Neural cell (in vitro differentiated cells): ENCODE results near the gene ABCA13. TPM values are rescaled to one million over a fixed set of nuclear protein-coding genes. Genes with fewer than 3 reads are reported as not detected.

Experiments used
- H2AFZ ChIP-seq: fragments of 200-600, 300-800 bp; sonication (generic), shearing (Covaris generic); 2 replicates; pipeline ENCODE4 v1.6.0; 2014; ENCODE audit warnings: low read depth, mild to moderate bottlenecking, antibody characterized with exemption, low read length, moderate library complexity
- H3F3A ChIP-seq: fragments of 200-600 bp; shearing (Covaris generic); 2 replicates; pipeline ENCODE4 v1.6.1; 2016; ENCODE audit warnings: mild to moderate bottlenecking, moderate library complexity, mixed read lengths, antibody characterized with exemption, low read length; ENCODE audit not compliant: insufficient read depth, poor library complexity, severe bottlenecking
- H3K27ac ChIP-seq: fragments of 200-600, 300-800 bp; sonication (generic), shearing (Covaris generic); 2 replicates; pipeline ENCODE4 v1.5.1; 2014; ENCODE audit warnings: mild to moderate bottlenecking, low read length, moderate library complexity
- H3K27me3 ChIP-seq: fragments of 300-800, 200-600 bp; sonication (generic), shearing (Covaris generic); 2 replicates; pipeline ENCODE4 v1.6.0; 2014; ENCODE audit warnings: mild to moderate bottlenecking, low read depth, low read length, moderate library complexity; ENCODE audit not compliant: insufficient read depth
- H3K36me3 ChIP-seq: fragments of 300-800, 200-600 bp; sonication (generic), shearing (Covaris generic); 2 replicates; pipeline ENCODE4 v1.5.1; 2014; ENCODE audit warnings: mild to moderate bottlenecking, antibody characterized with exemption, low read length, moderate library complexity; ENCODE audit not compliant: insufficient read depth
- H3K4me2 ChIP-seq: fragments of 300-800, 200-600 bp; sonication (generic), shearing (Covaris generic); 2 replicates; pipeline ENCODE4 v1.6.0; 2014; ENCODE audit warnings: mild to moderate bottlenecking, low read length
- H3K4me3 ChIP-seq: fragments of 300-800, 200-600 bp; sonication (generic), shearing (Covaris generic); 2 replicates; pipeline ENCODE4 v1.5.1; 2014; ENCODE audit warnings: mild to moderate bottlenecking, low read length, moderate library complexity
- H3K79me2 ChIP-seq: fragments of 200-600 bp; shearing (Covaris generic); replicated peaks from 2 replicates; pipeline ENCODE4 v1.6.0; 2014; ENCODE audit warnings: mild to moderate bottlenecking, low read length, moderate library complexity; ENCODE audit not compliant: insufficient read depth
- H3K9ac ChIP-seq: fragments of 300-800, 200-600 bp; sonication (generic), shearing (Covaris generic); 2 replicates; pipeline ENCODE4 v1.6.1; 2016; ENCODE audit warnings: mild to moderate bottlenecking, low read length, mixed read lengths
- H3K9me2 ChIP-seq: fragments of 200-600 bp; shearing (Covaris generic); 2 replicates; pipeline ENCODE4 v1.6.1; 2016; ENCODE audit warnings: mild to moderate bottlenecking, low read length, mixed read lengths; ENCODE audit not compliant: insufficient read depth
- H3K9me3 ChIP-seq: fragments of 200-600, 300-800 bp; sonication (generic), shearing (Covaris generic); 2 replicates; pipeline ENCODE4 v1.6.1; 2016; ENCODE audit warnings: mild to moderate bottlenecking, mixed run types, low read length, moderate library complexity, mixed read lengths
- H4K20me1 ChIP-seq: fragments of 200-600 bp; shearing (Covaris generic); 2 replicates; pipeline ENCODE4 v1.6.1; 2016; ENCODE audit warnings: mild to moderate bottlenecking, mixed run types; ENCODE audit not compliant: insufficient read depth
- CTCF ChIP-seq: fragments of 450-650 bp; IDR thresholded peaks from 2 replicates; pipeline ENCODE4 v1.5.1; 2014; ENCODE audit warnings: antibody characterized with exemption, mild to moderate bottlenecking, moderate library complexity; ENCODE audit not compliant: poor library complexity, severe bottlenecking
- EP300 ChIP-seq: fragments of 450-650 bp; conservative IDR thresholded peaks from 2 replicates; pipeline ENCODE4 v1.6.1; 2014; ENCODE audit warnings: antibody characterized with exemption, mild to moderate bottlenecking, moderate library complexity; ENCODE audit not compliant: poor library complexity, severe bottlenecking
- EZH2 ChIP-seq: fragments of 200-600, 300-800 bp; shearing (Covaris generic), sonication (generic); IDR thresholded peaks from 2 replicates; pipeline ENCODE4 v1.6.1; 2014; ENCODE audit warnings: antibody characterized with exemption, low read length, borderline replicate concordance, mild to moderate bottlenecking; ENCODE audit not compliant: insufficient read depth, poor library complexity, severe bottlenecking
- MXI1 ChIP-seq: fragments of 450-650 bp; conservative IDR thresholded peaks from 2 replicates; pipeline ENCODE4 v1.6.1; 2014; ENCODE audit warnings: antibody characterized with exemption, mild to moderate bottlenecking; ENCODE audit not compliant: poor library complexity, severe bottlenecking
- POLR2AphosphoS5 ChIP-seq: IDR thresholded peaks from 2 replicates; pipeline ENCODE4 v1.6.1; 2012
- RAD21 ChIP-seq: fragments of 450-650 bp; conservative IDR thresholded peaks from 2 replicates; pipeline ENCODE4 v1.6.1; 2014; ENCODE audit warnings: antibody characterized with exemption, mild to moderate bottlenecking, moderate library complexity
- REST ChIP-seq: IDR thresholded peaks from 2 replicates; pipeline ENCODE4 v1.6.1; 2012; ENCODE audit warnings: borderline replicate concordance
- SMC3 ChIP-seq: fragments of 450-650 bp; conservative IDR thresholded peaks from 2 replicates; pipeline ENCODE4 v1.6.1; 2014; ENCODE audit warnings: antibody characterized with exemption, mild to moderate bottlenecking, moderate library complexity; ENCODE audit not compliant: poor library complexity
- TAF1 ChIP-seq: IDR thresholded peaks from 2 replicates; pipeline ENCODE4 v1.6.1; 2012; ENCODE audit warnings: low read depth
- polyA plus RNA-seq: library from polyadenylated mRNA; depleted of rRNA; stranded (reverse); fragments of >200 nt; gene quantifications from 2 replicates; pipeline ENCODE4 v1.2.3, GENCODE V29; 2014

The ABCA13 gene
- polyA plus RNA-seq, 1 donor from 2014 or later: 0.20 TPM

- no peak overlapping the region for H3K4me2 ChIP-seq
These were observed 339.8 kb downstream of the ABCA13 start for GRCh38 chr7:48511080-48511479.

GRCh38 chr7:48512892-48513291, 341.6 kb downstream of the ABCA13 start:
- H3K9me2 ChIP-seq: no peaks in the 10 kb centered on the region
- H3K27me3 ChIP-seq: no peaks in the 10 kb centered on the region
- no peaks in the 10 kb centered on the region for H3K36me3 ChIP-seq
- H3K4me2 ChIP-seq: no peak overlapping the region
- H3K9me3 ChIP-seq: no peaks in the 10 kb centered on the region
- TF ChIP-seq POLR2AphosphoS5: no peak
- TF ChIP-seq TAF1: no peak
- TF ChIP-seq SMC3: no peak
- TF ChIP-seq EZH2: no peak
- TF ChIP-seq RAD21: no peak
- TF ChIP-seq CTCF: no peak
- TF ChIP-seq MXI1: no peak
- no peak for TF ChIP-seq EP300
- H4K20me1 ChIP-seq: no peaks in the 10 kb centered on the region
- H3K9ac ChIP-seq: no peak overlapping the region
- H3K79me2 ChIP-seq: no peaks in the 10 kb centered on the region
- no peak overlapping the region for H3K4me3 ChIP-seq
- H2AFZ ChIP-seq: no peak overlapping the region
- H3F3A ChIP-seq: no peaks in the 10 kb centered on the region
- no peak overlapping the region for H3K27ac ChIP-seq

More at GRCh38 chr7:48511080-48511479, 339.8 kb downstream of the ABCA13 start:
- H3K36me3 ChIP-seq: no peaks in the 10 kb centered on the region
- no peaks in the 10 kb centered on the region for H4K20me1 ChIP-seq
- H3K9ac ChIP-seq: no peak overlapping the region
- H3K9me3 ChIP-seq: no peaks in the 10 kb centered on the region
- no peak overlapping the region for H3K4me3 ChIP-seq
- H3F3A ChIP-seq: no peaks in the 10 kb centered on the region
- H3K9me2 ChIP-seq: no peaks in the 10 kb centered on the region
- no peaks in the 10 kb centered on the region for H3K27me3 ChIP-seq
- H3K27ac ChIP-seq: no peak overlapping the region
- no peaks in the 10 kb centered on the region for H3K79me2 ChIP-seq
- H2AFZ ChIP-seq: no peak overlapping the region
- TF ChIP-seq REST: no peak
- no peak for TF ChIP-seq RAD21
- TF ChIP-seq TAF1: no peak
- TF ChIP-seq EP300: no peak
- TF ChIP-seq SMC3: no peak

- Histone ChIP-seq H3F3A (no peaks in the 10 kb centered on the region), H3K9me2 (no peaks in the 10 kb centered on the region), H2AFZ (no peak overlapping the region), H3K36me3 (no peaks in the 10 kb centered on the region), H3K79me2 (no peaks in the 10 kb centered on the region), H3K9me3 (no peaks in the 10 kb centered on the region), H3K9ac (no peak overlapping the region), H3K4me3 (no peak overlapping the region), H3K27me3 (no peaks in the 10 kb centered on the region), H3K27ac (no peak overlapping the region), H3K4me2 (no peak overlapping the region), H4K20me1 (no peaks in the 10 kb centered on the region)
- TF ChIP-seq REST (no peak), CTCF (no peak), EP300 (no peak), EZH2 (no peak), RAD21 (no peak), SMC3 (no peak), POLR2AphosphoS5 (no peak), TAF1 (no peak), MXI1 (no peak)
These were observed 343.9 kb downstream of the ABCA13 start for GRCh38 chr7:48515171-48515570.
